ENCODE data around the gene APLP1. TPM values are rescaled to one million over a fixed set of nuclear protein-coding genes. Genes with fewer than 3 reads are reported as not detected.

APLP1 gene
- total RNA-seq: 10 to 100 TPM in 2 of 4 donors, 1 to 10 TPM in 2; 4.6 to 14.6 (median 8.8) TPM

GRCh38 chr19:35868172-35868822 lies at the start of gene APLP1:
APLP1 (plus strand) TSS chr19:35868574; CDS start chr19:35868637, 63 bp downstream.
- Histone ChIP-seq H3K4me1 (peaks cover 17 to 26% (median 25%) of the 10 kb centered on the region in 4 donors), H3K27ac (replicated peaks in 1 of 4) (no peak within 1 kb of the TSS), H3K36me3 (no peaks in the 10 kb centered on the region), H3K4me3 (peak within 1 kb of the TSS; percentile 58 to 72 (median 62)), H3K9me3 (no peaks in the 10 kb centered on the region), H3K27me3 (peaks cover 4 to 59% (median 11%) of the 10 kb centered on the region in 4 donors)
- intact Hi-C loops (cut with DNase I): no loop called here
- DNase-seq (ENCODE audit: extremely low spot score): no peak
- TF ChIP-seq POLR2A (IDR thresholded peaks at IDR 0.05; ENCODE audit: low read depth) (no peak), CTCF (IDR thresholded peaks at IDR 0.05) (no peak), POLR2AphosphoS5 (IDR thresholded peaks at IDR 0.05) (no peak)
- 2% methylated on average over 47 of the region's 60 CpGs for WGBS

- Histone ChIP-seq H3K27me3 (peaks cover 0 to 68% (median 3%) of the 10 kb centered on the region in 4 donors), H3K4me3 (no peak overlapping the region), H3K4me1 (no peaks in the 10 kb centered on the region), H3K9me3 (no peaks in the 10 kb centered on the region), H3K36me3 (no peaks in the 10 kb centered on the region), H3K27ac (replicated peaks in 1 of 4) (no peak overlapping the region)
- WGBS: 81% methylated on average over 3 of the region's 3 CpGs
- intact Hi-C loops (cut with DNase I): loop anchor here (5.0 kb wide), 1 partner anchor 130 kb away; no protein-coding TSS in a partner anchor
- TF ChIP-seq POLR2A (IDR thresholded peaks at IDR 0.05; ENCODE audit: low read depth) (no peak), EP300 (IDR thresholded peaks at IDR 0.05) (no peak), POLR2AphosphoS5 (IDR thresholded peaks at IDR 0.05) (no peak), CTCF (IDR thresholded peaks at IDR 0.05) (no peak)
- DNase-seq (ENCODE audit: extremely low spot score): no peak
Observed at GRCh38 chr19:35822579-35822978, 45.8 kb upstream of the APLP1 start.

- DNase-seq (ENCODE audit: extremely low spot score): no peak
- no peak overlapping the region for H3K27ac ChIP-seq (replicated peaks in 1 of 4)
- H3K4me1 ChIP-seq: no peaks in the 10 kb centered on the region
- no peaks in the 10 kb centered on the region for H3K9me3 ChIP-seq
- no peaks in the 10 kb centered on the region for H3K36me3 ChIP-seq
- TF ChIP-seq EP300 (IDR thresholded peaks at IDR 0.05): no peak
- TF ChIP-seq POLR2AphosphoS5 (IDR thresholded peaks at IDR 0.05): no peak
- no peak for TF ChIP-seq CTCF (IDR thresholded peaks at IDR 0.05)
- TF ChIP-seq POLR2A (IDR thresholded peaks at IDR 0.05; ENCODE audit: low read depth): no peak
- H3K27me3 ChIP-seq: peaks cover 0 to 66% (median 0%) of the 10 kb centered on the region in 4 donors
- WGBS: 73% methylated on average over 5 of the region's 5 CpGs
- H3K4me3 ChIP-seq: no peak overlapping the region
- intact Hi-C loops (cut with DNase I): loop anchor here (5.0 kb wide), 1 partner anchor 132 kb away; no protein-coding TSS in a partner anchor
Observed at GRCh38 chr19:35824150-35824549, 44.2 kb upstream of the APLP1 start.

- Histone ChIP-seq H3K36me3 (no peaks in the 10 kb centered on the region), H3K27me3 (peaks cover 0 to 86% (median 6%) of the 10 kb centered on the region in 4 donors), H3K4me3 (no peak overlapping the region), H3K27ac (replicated peaks in 1 of 4) (no peak overlapping the region), H3K4me1 (no peaks in the 10 kb centered on the region), H3K9me3 (no peaks in the 10 kb centered on the region)
- no peak for DNase-seq (ENCODE audit: extremely low spot score)
- TF ChIP-seq CTCF (IDR thresholded peaks at IDR 0.05): no peak
- TF ChIP-seq POLR2AphosphoS5 (IDR thresholded peaks at IDR 0.05): no peak
- no peak for TF ChIP-seq EP300 (IDR thresholded peaks at IDR 0.05)
- no peak for TF ChIP-seq POLR2A (IDR thresholded peaks at IDR 0.05; ENCODE audit: low read depth)
- intact Hi-C loops (cut with DNase I): no loop called here
- WGBS: 7% methylated on average over 9 of the region's 12 CpGs
Observed at GRCh38 chr19:35828692-35829301, 39.6 kb upstream of the APLP1 start.
